Small intestine (tissue), 7 donors: ENCODE data around the gene RXFP1. TPM values are rescaled to one million over a fixed set of nuclear protein-coding genes. Genes with fewer than 3 reads are reported as not detected.

ENCODE experiments used
- DNase-seq, 2 donors: peaks; one replicate each; pipeline versions ENCODE4 v3.0.0 to v3.0.0-alpha.2; 2013
- FAIRE-seq: peaks from 2 replicates; lab custom pipeline; 2012; peaks lifted over from hg19 to GRCh38; lab: Jason Lieb, UNC
- H3K27ac ChIP-seq, 3 donors: one replicate each; pipeline ENCODE4 v1.5.1; 2013; ENCODE audit warnings: low read length in 2 of 3, mild to moderate bottlenecking in 2 of 3, control low read depth in 1 of 3, inconsistent platforms in 1 of 3, low read depth in 1 of 3, moderate library complexity in 1 of 3
- H3K27me3 ChIP-seq, 3 donors: one replicate each; pipeline ENCODE4 v1.6.1; 2013; ENCODE audit warnings: low read length in 3 of 3, inconsistent platforms in 1 of 3; ENCODE audit not compliant: control insufficient read depth in 3 of 3, insufficient read depth in 3 of 3
- H3K36me3 ChIP-seq, 3 donors: one replicate each; pipeline ENCODE4 v1.6.1; 2013; ENCODE audit warnings: low read length in 3 of 3, inconsistent platforms in 1 of 3, low read depth in 1 of 3, mild to moderate bottlenecking in 1 of 3, moderate library complexity in 1 of 3; ENCODE audit not compliant: control insufficient read depth in 3 of 3, insufficient read depth in 2 of 3
- H3K4me1 ChIP-seq, 3 donors: one replicate each; pipeline ENCODE4 v1.6.1; 2013; ENCODE audit warnings: low read length in 2 of 3, inconsistent platforms in 1 of 3, low read depth in 1 of 3, mild to moderate bottlenecking in 1 of 3, moderate library complexity in 1 of 3; ENCODE audit not compliant: control insufficient read depth in 3 of 3, insufficient read depth in 2 of 3
- H3K4me3 ChIP-seq, 3 donors: one replicate each; pipeline ENCODE4 v1.5.1; 2013; ENCODE audit warnings: low read length in 3 of 3, control low read depth in 1 of 3, inconsistent platforms in 1 of 3, low read depth in 1 of 3, mild to moderate bottlenecking in 1 of 3, moderate library complexity in 1 of 3
- H3K9me3 ChIP-seq, 2 donors: one replicate each; pipeline ENCODE4 v1.6.1; 2013; ENCODE audit warnings: low read depth in 1 of 2, low read length in 1 of 2; ENCODE audit not compliant: control insufficient read depth in 2 of 2, insufficient read depth in 1 of 2
- WGBS, 3 donors: extraction: QIAGEN DNeasy Blood & Tissue Kit; methylation state at CpG; one replicate each; pipeline ENCODE4 v1.1.7; 2013; 5-methylcytosine and 5-hydroxymethylcytosine counted together
- polyA plus RNA-seq, 4 donors: library from polyadenylated mRNA; stranded (reverse) in 3 of 4; unstranded in 1 of 4; fragments of 200-250 nt in 3 of 4; fragments of 120-200 nt in 1 of 4; gene quantifications; one replicate each; pipeline versions ENCODE4 v1.2.1 to v1.2.3, GENCODE V29; 2013
- donor health status: healthy with polysubstance abuse.
- donor health status: control.
- donor health status: control.
- donor health status: Bipolar disorder and iron deficiency.
- donor health status: healthy.

RXFP1 gene
- polyA plus RNA-seq, 4 donors = 0.16 to 0.53 TPM; not detected in 2

DNA sequence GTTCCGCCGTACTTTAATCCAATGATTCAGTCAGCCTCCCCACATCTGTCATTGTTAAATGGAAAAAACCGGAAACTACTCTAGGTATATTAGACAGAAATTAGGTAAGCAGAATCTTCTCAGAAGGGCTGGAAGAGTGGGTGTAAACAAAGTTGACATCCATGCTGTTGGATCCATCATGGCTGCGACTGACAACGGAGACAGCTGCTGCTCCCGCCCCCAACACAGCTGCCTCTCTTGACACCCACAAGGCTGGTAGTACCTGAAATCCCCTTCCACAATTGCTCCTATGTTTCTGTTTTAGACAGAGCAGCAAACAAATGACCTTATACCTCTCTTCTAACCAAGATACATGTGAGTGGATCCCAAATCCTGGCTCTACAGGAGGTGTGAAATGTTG lies 66.6 kb downstream of the RXFP1 start:
- DNase-seq = no peak
- no peaks in the 10 kb centered on the region for H3K4me1 ChIP-seq
- no peak for FAIRE-seq
- no peaks in the 10 kb centered on the region for H3K9me3 ChIP-seq
- no peak overlapping the region for H3K4me3 ChIP-seq
- H3K27me3 ChIP-seq = peaks cover 0 to 2% (median 0%) of the 10 kb centered on the region in 3 donors
- H3K36me3 ChIP-seq = no peaks in the 10 kb centered on the region
- no peak overlapping the region for H3K27ac ChIP-seq
- 92 to 94% (median 93%) methylated on average over 6 of the region's 6 CpGs for WGBS, 3 donors

DNA sequence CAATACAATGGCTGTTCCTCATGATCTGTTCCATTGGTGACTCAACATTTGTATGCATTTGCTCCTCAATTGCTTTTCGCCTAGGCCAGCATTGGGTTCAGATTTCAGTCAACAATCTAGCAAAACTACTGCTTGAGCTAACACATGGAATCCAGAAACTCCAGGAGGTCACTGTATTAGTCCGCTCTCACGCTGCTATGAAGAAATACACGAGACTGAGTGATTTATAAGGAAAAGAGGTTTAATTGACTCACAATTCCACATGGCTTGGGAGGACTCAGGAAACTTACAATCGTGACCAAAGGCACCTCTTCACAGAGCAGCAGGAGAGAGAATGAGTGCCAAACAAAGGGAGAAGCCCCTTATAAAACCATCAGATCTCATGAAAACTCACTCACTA lies 67.1 kb downstream of the RXFP1 start:
- Histone ChIP-seq H3K4me3 (no peak overlapping the region), H3K27me3 (peaks cover 0 to 2% (median 0%) of the 10 kb centered on the region in 3 donors), H3K36me3 (no peaks in the 10 kb centered on the region), H3K9me3 (no peaks in the 10 kb centered on the region), H3K27ac (no peak overlapping the region), H3K4me1 (no peaks in the 10 kb centered on the region)
- FAIRE-seq (no peak), DNase-seq (no peak)
- 87 to 90% (median 87%) methylated on average over 5 of the region's 5 CpGs for WGBS, 3 donors

DNA sequence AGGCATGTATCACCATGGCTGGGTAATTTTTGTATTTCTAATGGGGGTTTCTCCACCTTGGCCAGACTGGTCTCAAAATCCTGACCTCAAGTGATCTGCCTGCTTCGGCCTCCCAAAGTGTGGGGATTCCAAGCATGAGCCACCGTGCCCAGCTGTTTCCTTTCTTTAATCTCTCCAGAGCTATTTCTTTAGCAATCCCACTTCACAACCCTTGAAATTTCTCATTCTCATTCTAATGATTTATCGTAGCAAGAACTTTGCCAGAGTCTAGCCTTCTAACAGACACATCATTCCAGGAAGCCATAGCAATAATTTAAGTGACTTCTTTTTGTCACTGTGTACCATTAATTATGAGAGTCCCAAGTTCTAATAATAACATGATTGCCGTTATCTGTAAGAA lies 68.6 kb downstream of the RXFP1 start:
- Histone ChIP-seq H3K9me3 (no peaks in the 10 kb centered on the region), H3K27ac (no peak overlapping the region), H3K4me1 (no peaks in the 10 kb centered on the region), H3K36me3 (no peaks in the 10 kb centered on the region), H3K27me3 (peaks cover 0 to 2% (median 0%) of the 10 kb centered on the region in 3 donors), H3K4me3 (no peak overlapping the region)
- DNase-seq (no peak), FAIRE-seq (no peak)
- WGBS, 3 donors = 49 to 85% (median 70%) methylated on average over 4 of the region's 4 CpGs

DNA sequence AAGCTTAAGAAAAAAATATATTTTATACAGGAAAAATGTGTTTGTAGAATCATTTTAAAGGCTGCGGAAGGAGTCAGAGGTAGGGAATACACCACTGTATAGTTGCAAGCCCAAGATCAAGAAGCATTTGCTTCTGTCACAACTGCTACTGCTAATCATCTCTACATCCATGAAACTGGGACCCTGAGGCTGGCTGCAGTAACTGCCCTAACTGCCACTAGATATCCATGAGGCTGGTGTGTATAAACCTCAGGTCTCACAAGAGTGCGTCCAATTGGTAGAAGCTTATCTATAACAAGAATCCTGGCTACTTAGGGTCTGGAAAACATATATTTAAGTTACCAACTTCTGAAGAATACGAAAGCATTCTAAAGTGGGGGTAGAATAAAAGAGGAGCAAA lies 69.1 kb downstream of the RXFP1 start:
- no peak overlapping the region for H3K4me3 ChIP-seq
- H3K36me3 ChIP-seq = no peaks in the 10 kb centered on the region
- 83 to 88% (median 84%) methylated on average over 3 of the region's 3 CpGs for whole genome bisulfite sequencing, 3 donors
- H3K9me3 ChIP-seq = no peaks in the 10 kb centered on the region
- no peak for DNase-seq
- peaks cover 0 to 2% (median 0%) of the 10 kb centered on the region in 3 donors for H3K27me3 ChIP-seq
- no peaks in the 10 kb centered on the region for H3K4me1 ChIP-seq
- FAIRE-seq = no peak
- H3K27ac ChIP-seq = no peak overlapping the region

DNA sequence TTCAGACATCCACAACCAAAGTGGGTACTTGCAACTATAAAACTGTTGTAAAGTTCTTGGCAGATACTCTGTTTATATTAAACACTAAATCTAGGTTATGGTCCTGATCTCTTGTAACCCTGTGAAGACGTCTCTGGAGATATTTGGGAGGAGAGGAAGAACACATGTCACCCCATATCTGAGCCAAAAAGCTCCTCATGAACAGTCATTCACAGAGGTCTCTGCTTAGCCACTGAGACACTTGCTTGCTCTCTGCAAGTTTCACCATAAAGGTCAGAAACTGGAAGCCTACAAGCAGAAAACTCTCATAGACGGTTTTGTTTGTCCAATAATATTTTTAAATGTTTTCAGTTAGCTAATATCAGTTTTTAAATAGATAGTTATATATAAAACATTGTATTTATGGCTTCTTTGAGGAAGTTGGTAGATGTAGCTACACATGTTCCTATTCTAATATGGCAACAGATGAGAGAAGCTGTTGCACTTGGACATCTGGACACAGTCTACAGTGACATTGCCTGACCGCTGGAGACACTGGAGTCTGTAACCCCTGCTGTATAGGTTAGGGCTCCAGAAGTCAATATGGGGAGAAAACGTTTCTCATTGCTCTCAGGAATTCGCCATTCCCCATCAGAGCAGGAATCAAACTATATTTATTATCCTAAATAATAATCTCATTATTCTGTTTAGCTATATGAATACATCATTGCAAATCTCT lies 76.4 kb downstream of the RXFP1 start:
- FAIRE-seq (no peak), DNase-seq (no peak)
- Histone ChIP-seq H3K9me3 (no peaks in the 10 kb centered on the region), H3K4me1 (no peaks in the 10 kb centered on the region), H3K27ac (no peak overlapping the region), H3K36me3 (no peaks in the 10 kb centered on the region), H3K4me3 (no peak overlapping the region), H3K27me3 (no peaks in the 10 kb centered on the region)
- WGBS, 3 donors = 49 to 62% (median 55%) methylated on average over 5 of the region's 5 CpGs

DNA sequence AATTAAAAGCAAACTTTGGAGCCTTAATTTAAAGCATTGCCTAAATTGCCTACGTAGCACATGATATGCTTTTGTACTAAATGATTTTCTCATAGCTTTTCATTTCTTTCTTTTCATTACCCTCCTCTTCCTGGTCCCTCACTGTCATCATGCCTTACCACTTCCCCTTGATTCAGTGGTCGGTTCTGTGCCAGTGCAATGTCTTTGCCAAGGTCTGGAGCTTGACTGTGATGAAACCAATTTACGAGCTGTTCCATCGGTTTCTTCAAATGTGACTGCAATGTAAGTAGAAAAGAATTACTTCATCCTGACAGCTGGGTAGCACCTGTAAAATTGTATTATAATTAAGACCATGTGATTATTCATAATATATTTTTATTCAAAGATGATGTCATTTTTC lies 77.5 kb downstream of the RXFP1 start:
- Histone ChIP-seq H3K4me1 (no peaks in the 10 kb centered on the region), H3K27ac (no peak overlapping the region), H3K4me3 (no peak overlapping the region), H3K27me3 (no peaks in the 10 kb centered on the region), H3K9me3 (no peaks in the 10 kb centered on the region), H3K36me3 (no peaks in the 10 kb centered on the region)
- 67 to 71% (median 67%) methylated on average over 4 of the region's 4 CpGs for WGBS, 3 donors
- DNase-seq (no peak), FAIRE-seq (no peak)

DNA sequence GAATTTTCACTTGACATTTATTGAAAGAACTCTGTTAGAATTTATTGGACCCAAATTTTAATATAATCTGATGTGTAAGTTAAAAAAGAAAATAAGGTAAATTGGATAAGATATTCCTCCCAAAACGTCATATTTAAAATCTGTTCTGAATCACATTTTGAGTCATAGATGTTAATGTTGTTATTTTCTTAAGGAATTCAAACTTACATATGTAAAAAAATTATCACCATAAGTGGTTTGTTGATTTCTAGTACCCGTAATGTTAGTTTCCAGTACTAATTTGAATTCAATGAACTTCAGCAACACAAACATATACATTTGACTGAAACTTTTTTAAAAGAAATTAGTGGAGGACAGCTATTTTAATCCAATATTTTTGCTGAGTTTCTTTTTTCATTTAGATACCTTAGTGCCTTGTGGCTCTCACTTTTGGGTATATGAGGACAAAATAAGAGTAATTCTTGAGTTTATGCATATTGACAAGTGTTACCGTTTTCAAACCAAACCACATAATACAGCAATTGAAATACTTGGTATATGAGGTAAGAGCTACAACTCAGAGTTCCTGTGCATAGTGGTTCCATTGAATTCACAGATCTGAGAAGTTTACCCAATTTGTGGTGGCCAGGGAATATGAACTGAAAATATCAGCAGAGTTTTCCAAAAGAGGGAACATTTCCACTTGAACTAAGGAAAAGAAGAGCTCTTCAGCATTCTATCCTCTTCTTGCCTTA lies 78.2 kb downstream of the RXFP1 start:
- DNase-seq (no peak), FAIRE-seq (no peak)
- H3K27me3 ChIP-seq = no peaks in the 10 kb centered on the region
- WGBS, 3 donors = 75 to 81% (median 75%) methylated on average over 3 of the region's 3 CpGs
- no peaks in the 10 kb centered on the region for H3K9me3 ChIP-seq
- H3K27ac ChIP-seq = no peak overlapping the region
- H3K4me1 ChIP-seq = no peaks in the 10 kb centered on the region
- H3K4me3 ChIP-seq = no peak overlapping the region
- H3K36me3 ChIP-seq = no peaks in the 10 kb centered on the region

DNA sequence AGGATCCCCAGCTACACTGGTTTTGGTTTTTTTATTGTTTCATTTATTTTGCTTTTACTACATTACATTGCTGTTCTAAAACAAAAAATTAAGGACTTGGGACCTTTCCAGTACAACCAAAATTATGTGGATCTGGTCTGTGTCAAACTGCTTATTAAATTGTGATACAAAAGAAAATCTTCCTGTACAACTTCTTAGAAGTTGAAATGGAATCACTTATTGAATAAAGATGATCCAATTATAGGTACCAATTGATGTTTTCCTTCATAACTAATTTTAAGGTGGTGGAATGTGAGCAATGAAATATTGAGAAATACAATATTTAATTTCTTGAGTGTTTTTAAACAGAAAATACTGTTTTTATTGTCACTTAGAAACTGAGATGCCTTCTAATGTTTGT lies 82.7 kb downstream of the RXFP1 start:
- Histone ChIP-seq H3K36me3 (no peaks in the 10 kb centered on the region), H3K4me3 (no peak overlapping the region), H3K4me1 (no peaks in the 10 kb centered on the region), H3K9me3 (no peaks in the 10 kb centered on the region), H3K27ac (no peak overlapping the region), H3K27me3 (no peaks in the 10 kb centered on the region)
- FAIRE-seq (no peak), DNase-seq (no peak)
